H9 (cell line): ENCODE measurements around the gene ATXN7L3. TPM values are rescaled to one million over a fixed set of nuclear protein-coding genes. Genes with fewer than 3 reads are reported as not detected.

Experiments used
- DNase-seq: peaks from one replicate; pipeline ENCODE4 v3.0.0-alpha.2; 2017
- H2AFZ ChIP-seq: one replicate; pipeline ENCODE4 v1.6.1; 2013; ENCODE audit warnings: mild to moderate bottlenecking, low read length, control low read depth, moderate library complexity
- H2AK5ac ChIP-seq: 2 replicates; pipeline ENCODE4 v1.6.1; 2013; ENCODE audit warnings: low read length, control low read depth, mixed read lengths; ENCODE audit not compliant: insufficient read length
- H2BK120ac ChIP-seq: one replicate; pipeline ENCODE4 v1.6.1; 2013; ENCODE audit warnings: low read depth, mild to moderate bottlenecking, low read length, control low read depth, inconsistent platforms; ENCODE audit not compliant: poor library complexity, severe bottlenecking
- H2BK12ac ChIP-seq: 2 replicates; pipeline ENCODE4 v1.6.1; 2013; ENCODE audit warnings: low read length, control low read depth, mixed read lengths, low read depth; ENCODE audit not compliant: insufficient read length
- H2BK15ac ChIP-seq: 2 replicates; pipeline ENCODE4 v1.6.1; 2013; ENCODE audit warnings: low read depth, low read length, control low read depth
- H2BK20ac ChIP-seq: one replicate; pipeline ENCODE4 v1.6.1; 2013; ENCODE audit warnings: low read depth, mild to moderate bottlenecking, low read length, control low read depth, inconsistent platforms; ENCODE audit not compliant: poor library complexity, severe bottlenecking
- H2BK5ac ChIP-seq: 2 replicates; pipeline ENCODE4 v1.6.1; 2013; ENCODE audit warnings: low read length, control low read depth, mixed read lengths; ENCODE audit not compliant: insufficient read length
- H3K14ac ChIP-seq: 2 replicates; pipeline ENCODE4 v1.6.1; 2013; ENCODE audit warnings: low read length, control low read depth; ENCODE audit not compliant: insufficient read depth
- H3K18ac ChIP-seq: 2 replicates; pipeline ENCODE4 v1.6.1; 2013; ENCODE audit warnings: low read depth, mild to moderate bottlenecking, mixed read lengths, low read length, control low read depth; ENCODE audit not compliant: insufficient read length
- H3K23ac ChIP-seq: 2 replicates; pipeline ENCODE4 v1.6.1; 2013; ENCODE audit warnings: low read length, control low read depth, mixed read lengths, low read depth; ENCODE audit not compliant: insufficient read length
- H3K23me2 ChIP-seq: 2 replicates; pipeline ENCODE4 v1.6.1; 2013; ENCODE audit warnings: low read depth, mild to moderate bottlenecking, mixed read lengths, low read length, control low read depth; ENCODE audit not compliant: insufficient read length, poor library complexity, severe bottlenecking
- H3K27ac ChIP-seq: 2 replicates; pipeline ENCODE4 v1.5.1; 2013; ENCODE audit warnings: low read length, control low read depth, mixed read lengths, low read depth; ENCODE audit not compliant: insufficient read length
- H3K27me3 ChIP-seq: 2 replicates; pipeline ENCODE4 v1.6.1; 2013; ENCODE audit warnings: low read length, control low read depth, inconsistent platforms; ENCODE audit not compliant: insufficient read depth
- H3K4ac ChIP-seq: 2 replicates; pipeline ENCODE4 v1.6.1; 2013; ENCODE audit warnings: low read depth, mild to moderate bottlenecking, control low read depth, inconsistent platforms, low read length, moderate library complexity
- H3K4me1 ChIP-seq: 2 replicates; pipeline ENCODE4 v1.6.1; 2013; ENCODE audit warnings: low read length, control low read depth, inconsistent platforms; ENCODE audit not compliant: insufficient read depth
- H3K4me2 ChIP-seq: 2 replicates; pipeline ENCODE4 v1.6.1; 2013; ENCODE audit warnings: low read length, control low read depth, mixed read lengths; ENCODE audit not compliant: insufficient read length, insufficient read depth
- H3K56ac ChIP-seq: 2 replicates; pipeline ENCODE4 v1.6.1; 2013; ENCODE audit warnings: low read depth, mild to moderate bottlenecking, mixed read lengths, low read length, control low read depth; ENCODE audit not compliant: insufficient read length
- H3K79me1 ChIP-seq: 2 replicates; pipeline ENCODE4 v1.6.1; 2013; ENCODE audit warnings: low read depth, mild to moderate bottlenecking, moderate library complexity, low read length, control low read depth, inconsistent platforms; ENCODE audit not compliant: insufficient read depth, poor library complexity, severe bottlenecking
- H3K79me2 ChIP-seq: 2 replicates; pipeline ENCODE4 v1.6.1; 2013; ENCODE audit warnings: low read length, control low read depth, inconsistent platforms; ENCODE audit not compliant: insufficient read depth
- H3K9ac ChIP-seq: 2 replicates; pipeline ENCODE4 v1.6.1; 2013; ENCODE audit warnings: low read length, control low read depth, mixed read lengths; ENCODE audit not compliant: insufficient read length; ENCODE audit errors: extremely low read depth
- H3K9me3 ChIP-seq: one replicate; pipeline ENCODE4 v1.6.1; 2013; ENCODE audit warnings: low read depth, low read length, inconsistent platforms; ENCODE audit not compliant: control insufficient read depth
- H3T11ph ChIP-seq: one replicate; pipeline ENCODE4 v1.6.1; 2013; ENCODE audit warnings: mild to moderate bottlenecking, low read length, control low read depth, inconsistent platforms
- H4K20me1 ChIP-seq: one replicate; pipeline ENCODE4 v1.6.1; 2013; ENCODE audit not compliant: control insufficient read depth, insufficient read length, insufficient read depth
- H4K5ac ChIP-seq: 2 replicates; pipeline ENCODE4 v1.6.1; 2013; ENCODE audit warnings: low read depth, mild to moderate bottlenecking, mixed read lengths, low read length, control low read depth; ENCODE audit not compliant: insufficient read length
- H4K8ac ChIP-seq: replicated peaks from 2 replicates; pipeline ENCODE4 v1.6.1; 2013; ENCODE audit warnings: low read length, control low read depth, mixed read lengths, low read depth; ENCODE audit not compliant: insufficient read length
- H4K91ac ChIP-seq: 2 replicates; pipeline ENCODE4 v1.6.1; 2013; ENCODE audit warnings: low read depth, mild to moderate bottlenecking, moderate library complexity, mixed read lengths, low read length, control low read depth; ENCODE audit not compliant: insufficient read length
- H3K27ac Mint-ChIP-seq, 3 experiments: 2 replicates in 2 of 3; 3 replicates in 1 of 3; pipeline ENCODE4 v1.8.0; 2020 to 2021; ENCODE audit warnings: mixed read lengths in 3 of 3, mild to moderate bottlenecking in 1 of 3, moderate library complexity in 1 of 3
- H3K27me3 Mint-ChIP-seq: 2 replicates; pipeline ENCODE4 v1.8.0; 2021; ENCODE audit warnings: low read depth, mild to moderate bottlenecking, moderate library complexity, mixed read lengths
- H3K36me3 Mint-ChIP-seq, 3 experiments: 2 replicates in 2 of 3; 3 replicates in 1 of 3; pipeline ENCODE4 v1.8.0; 2020 to 2021; ENCODE audit warnings: low read depth in 3 of 3, mixed read lengths in 3 of 3; ENCODE audit not compliant: insufficient read depth in 1 of 3
- H3K4me1 Mint-ChIP-seq, 2 experiments: 2 replicates each; pipeline ENCODE4 v1.8.0; 2020; ENCODE audit warnings: mixed read lengths in 2 of 2
- H3K4me3 Mint-ChIP-seq, 2 experiments: 2 replicates in 1 of 2; 3 replicates in 1 of 2; pipeline ENCODE4 v1.8.0; 2020 to 2021; ENCODE audit warnings: mild to moderate bottlenecking in 2 of 2, mixed read lengths in 2 of 2, moderate library complexity in 1 of 2
- H3K9me3 Mint-ChIP-seq, 2 experiments: 2 replicates in 1 of 2; 3 replicates in 1 of 2; pipeline ENCODE4 v1.8.0; 2020; ENCODE audit warnings: mild to moderate bottlenecking in 2 of 2, mixed read lengths in 2 of 2, moderate library complexity in 1 of 2
- WGBS: extraction: QIAGEN DNeasy Blood & Tissue Kit; methylation state at CpG from one replicate; pipeline ENCODE4 v1.1.7; 2013; ENCODE audit warnings: missing lambda C conversion rate, low lambda C conversion rate, mixed read lengths; ENCODE audit not compliant: insufficient read length; ENCODE audit errors: extremely low coverage; 5-methylcytosine and 5-hydroxymethylcytosine counted together
- total RNA-seq: library from RNA; stranded (reverse); gene quantifications from 2 replicates; pipeline ENCODE4 v1.2.1, GENCODE V29; 2021
- TF ChIP-seq, protein P1 (sequence below): fragments of 200-600 bp; sonication (generic); conservative IDR thresholded peaks from 3 replicates; pipeline ENCODE4 v1.8.0; 2021; ENCODE audit warnings: antibody characterized with exemption, mild to moderate bottlenecking

Gene ATXN7L3
- total RNA-seq, 1 experiment from 2014 or later, result 125 TPM

DNA sequence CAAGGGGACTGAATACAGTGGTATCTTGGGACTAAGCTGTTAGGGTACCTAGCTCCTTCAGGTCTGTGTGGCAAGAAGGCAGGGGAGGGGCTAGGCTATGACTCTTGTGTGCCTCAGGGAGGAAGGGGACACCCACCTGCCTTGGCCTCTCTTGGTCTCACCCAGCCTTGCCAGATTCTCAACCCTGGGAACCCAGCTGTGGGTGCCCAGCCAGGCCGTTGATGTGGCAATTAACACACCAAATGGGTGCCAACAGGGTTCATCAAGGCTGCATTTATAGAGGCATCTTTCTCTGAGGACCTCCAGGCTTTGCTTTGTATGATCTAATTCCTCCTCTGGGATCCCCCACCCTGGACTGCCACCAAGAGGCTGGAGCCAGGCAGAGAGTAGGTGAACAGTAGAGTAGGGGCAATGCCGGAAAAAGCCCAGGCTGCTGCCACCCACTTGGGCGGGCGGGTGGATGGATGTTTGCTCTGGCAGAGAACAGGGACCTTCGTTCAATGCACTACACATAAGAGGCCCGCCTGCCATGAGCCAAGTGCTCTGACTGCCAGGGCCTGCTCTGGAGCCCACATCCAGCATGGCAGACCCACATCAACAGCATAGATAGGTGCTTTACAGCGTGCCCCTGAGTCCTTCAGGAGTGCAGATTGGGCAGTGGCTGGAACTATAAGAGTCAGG, 32.4 kb downstream of the ATXN7L3 start:
- Histone ChIP-seq H3K9me3 (no peaks in the 10 kb centered on the region), H3K56ac (no peak overlapping the region), H3K4me1 (no peaks in the 10 kb centered on the region; the same call in 1 of the 2 replicates), H2BK20ac (no peak overlapping the region), H3K23me2 (no peaks in the 10 kb centered on the region), H2BK5ac (no peak overlapping the region), H3T11ph (no peak overlapping the region), H4K91ac (no peak overlapping the region), H2AK5ac (no peak overlapping the region), H3K79me2 (no peaks in the 10 kb centered on the region), H2BK120ac (no peak overlapping the region), H3K4ac (no peak overlapping the region), H2BK12ac (no peak overlapping the region), H4K5ac (peak overlapping the region; percentile 22), H3K79me1 (no peaks in the 10 kb centered on the region), H3K23ac (no peak overlapping the region), H4K20me1 (peaks cover 3% of the 10 kb centered on the region), H3K27ac (no peak overlapping the region), H3K27me3 (no peaks in the 10 kb centered on the region), H2AFZ (no peak overlapping the region), H3K14ac (no peak overlapping the region; the same call in 1 of the 2 replicates), H4K8ac (no peak overlapping the region), H3K9ac (no peak overlapping the region), H2BK15ac (no peak overlapping the region), H3K18ac (no peak overlapping the region), H3K4me2 (no peak overlapping the region)
- Mint-ChIP-seq H3K4me1 (peaks cover 17 to 31% of the 10 kb centered on the region in 2 experiments), H3K9me3 (no peaks in the 10 kb centered on the region), H3K27me3 (peaks cover 2% of the 10 kb centered on the region; the same call in 1 of the 2 replicates), H3K27ac (peak overlapping the region in 1 of 3 experiments; percentile 42; a peak in 2 of 7 replicates), H3K4me3 (no peak overlapping the region), H3K36me3 (peaks cover 0 to 9% (median 6%) of the 10 kb centered on the region in 3 experiments; a peak in 4 of 7 replicates)
- no peak for DNase-seq
- TF ChIP-seq, protein P1, sequence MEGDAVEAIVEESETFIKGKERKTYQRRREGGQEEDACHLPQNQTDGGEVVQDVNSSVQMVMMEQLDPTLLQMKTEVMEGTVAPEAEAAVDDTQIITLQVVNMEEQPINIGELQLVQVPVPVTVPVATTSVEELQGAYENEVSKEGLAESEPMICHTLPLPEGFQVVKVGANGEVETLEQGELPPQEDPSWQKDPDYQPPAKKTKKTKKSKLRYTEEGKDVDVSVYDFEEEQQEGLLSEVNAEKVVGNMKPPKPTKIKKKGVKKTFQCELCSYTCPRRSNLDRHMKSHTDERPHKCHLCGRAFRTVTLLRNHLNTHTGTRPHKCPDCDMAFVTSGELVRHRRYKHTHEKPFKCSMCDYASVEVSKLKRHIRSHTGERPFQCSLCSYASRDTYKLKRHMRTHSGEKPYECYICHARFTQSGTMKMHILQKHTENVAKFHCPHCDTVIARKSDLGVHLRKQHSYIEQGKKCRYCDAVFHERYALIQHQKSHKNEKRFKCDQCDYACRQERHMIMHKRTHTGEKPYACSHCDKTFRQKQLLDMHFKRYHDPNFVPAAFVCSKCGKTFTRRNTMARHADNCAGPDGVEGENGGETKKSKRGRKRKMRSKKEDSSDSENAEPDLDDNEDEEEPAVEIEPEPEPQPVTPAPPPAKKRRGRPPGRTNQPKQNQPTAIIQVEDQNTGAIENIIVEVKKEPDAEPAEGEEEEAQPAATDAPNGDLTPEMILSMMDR, result no peak
- WGBS, result no CpG with 5 or more reads among the region's 7 CpGs
